Sigmoid colon (tissue), 7 donors: Measurements from ENCODE around the gene KCND3. TPM values are rescaled to one million over a fixed set of nuclear protein-coding genes. Genes with fewer than 3 reads are reported as not detected.

Experiments
- DNase-seq: peaks from one replicate; pipeline ENCODE4 v3.0.0-alpha.2; 2019
- H3K27ac ChIP-seq, 4 donors: fragments of 200-600 bp; sonication (generic); one replicate each; pipeline ENCODE4 v1.5.1; 2016 to 2019; ENCODE audit warnings: mild to moderate bottlenecking in 1 of 4
- H3K27me3 ChIP-seq, 3 donors: fragments of 200-600 bp; sonication (generic); one replicate each; pipeline ENCODE4 v1.5.1; 2019; ENCODE audit warnings: mild to moderate bottlenecking in 1 of 3
- H3K36me3 ChIP-seq, 4 donors: fragments of 200-600 bp; sonication (generic); one replicate each; pipeline ENCODE4 v1.5.1; 2016 to 2019
- H3K4me1 ChIP-seq, 4 donors: fragments of 200-600 bp; sonication (generic); one replicate each; pipeline ENCODE4 v1.5.1; 2017 to 2019
- H3K4me3 ChIP-seq, 4 donors: fragments of 200-600 bp; sonication (generic); one replicate each; pipeline ENCODE4 v1.5.1; 2017 to 2019; ENCODE audit warnings: mild to moderate bottlenecking in 2 of 4, moderate library complexity in 1 of 4
- H3K9me3 ChIP-seq, 4 donors: fragments of 200-600 bp in 3 of 4; sonication (generic) in 3 of 4; one replicate each; pipeline versions ENCODE4 v1.5.1 to v1.6.1; 2013 to 2019
- CTCF ChIP-seq, 4 experiments: fragments of 450-650 bp in 3 of 4; fragments of 200-600 bp in 1 of 4; IDR thresholded peaks; one replicate each; pipeline ENCODE4 v1.5.1; 2016 to 2019; ENCODE audit warnings: antibody characterized with exemption in 4 of 4, mild to moderate bottlenecking in 3 of 4, moderate library complexity in 2 of 4
- EP300 ChIP-seq, 4 donors: sonication (generic); formaldehyde crosslinking; IDR thresholded peaks; one replicate each; pipeline ENCODE4 v1.6.1; 2017; ENCODE audit warnings: antibody characterized with exemption in 4 of 4
- POLR2A ChIP-seq, 2 donors: fragments of 450-650 bp; IDR thresholded peaks; one replicate each; pipeline ENCODE4 v1.6.1; 2016; ENCODE audit warnings: antibody characterized with exemption in 2 of 2, mild to moderate bottlenecking in 2 of 2, moderate library complexity in 2 of 2
- POLR2AphosphoS5 ChIP-seq, 4 donors: sonication (generic); formaldehyde crosslinking; IDR thresholded peaks; one replicate each; pipeline ENCODE4 v1.6.1; 2017; ENCODE audit warnings: antibody characterized with exemption in 4 of 4
- WGBS, 2 donors: extraction: QIAGEN DNeasy Blood & Tissue Kit; methylation state at CpG; one replicate each; pipeline ENCODE4 v1.1.7; 2013; 5-methylcytosine and 5-hydroxymethylcytosine counted together
- intact Hi-C: fragments of 100-400 bp; cut with DNase I; formaldehyde crosslinking; loops from one replicate; pipeline ENCODE4 v1.15.1; 2023
- polyA plus RNA-seq, 3 donors: library from polyadenylated mRNA; stranded (reverse); fragments of 200-250 nt; gene quantifications; one replicate each; pipeline ENCODE4 v1.2.3, GENCODE V29; 2013
- total RNA-seq, 4 donors: library from RNA; depleted of rRNA; stranded (reverse); fragments of >200 nt; gene quantifications; one replicate each; pipeline ENCODE4 v1.1.0, GENCODE V29; 2016
- donor health status: healthy with polysubstance abuse.
- donor health status: Bipolar disorder and iron deficiency.
- donor health status: healthy.

Gene KCND3
- total and polyA plus RNA-seq, 7 donors, result 0.23 to 18.3 (median 5.9) TPM

- no peaks in the 10 kb centered on the region for H3K9me3 ChIP-seq
- no peaks in the 10 kb centered on the region for H3K27me3 ChIP-seq
- TF ChIP-seq CTCF (IDR thresholded peaks at IDR 0.05) (no peak), EP300 (IDR thresholded peaks at IDR 0.05) (no peak), POLR2AphosphoS5 (IDR thresholded peaks at IDR 0.05) (no peak), POLR2A (IDR thresholded peaks at IDR 0.05) (no peak)
- H3K4me3 ChIP-seq, result no peak overlapping the region
- 67 to 75% methylated on average over 6 of the region's 6 CpGs for WGBS, 2 donors
- no peaks in the 10 kb centered on the region for H3K4me1 ChIP-seq
- intact Hi-C loops, result no loop called here
- no peaks in the 10 kb centered on the region for H3K36me3 ChIP-seq
- H3K27ac ChIP-seq, result no peak overlapping the region
- no peak for DNase-seq
These were observed 127.9 kb downstream of the KCND3 start for GRCh38 chr1:111861523-111861922.

GRCh38 chr1:111857194-111857651, 132.2 kb downstream of the KCND3 start:
- no peaks in the 10 kb centered on the region for H3K9me3 ChIP-seq
- no peak overlapping the region for H3K4me3 ChIP-seq
- WGBS, 2 donors, result 79 to 81% methylated on average over 13 of the region's 13 CpGs
- no peaks in the 10 kb centered on the region for H3K27me3 ChIP-seq
- TF ChIP-seq CTCF (IDR thresholded peaks at IDR 0.05), result no peak
- no peak for TF ChIP-seq EP300 (IDR thresholded peaks at IDR 0.05)
- intact Hi-C loops, result no loop called here
- H3K4me1 ChIP-seq, result no peaks in the 10 kb centered on the region
- H3K27ac ChIP-seq, result no peak overlapping the region
- no peaks in the 10 kb centered on the region for H3K36me3 ChIP-seq
- DNase-seq, result no peak

GRCh38 chr1:111856411-111857185, 132.9 kb downstream of the KCND3 start:
- no peak for DNase-seq
- H3K27me3 ChIP-seq, result no peaks in the 10 kb centered on the region
- no peak overlapping the region for H3K4me3 ChIP-seq
- no peak overlapping the region for H3K27ac ChIP-seq
- WGBS, 2 donors, result 46 to 62% methylated on average over 13 of the region's 13 CpGs
- TF ChIP-seq POLR2A (IDR thresholded peaks at IDR 0.05) (no peak), CTCF (IDR thresholded peaks at IDR 0.05) (no peak), EP300 (IDR thresholded peaks at IDR 0.05) (no peak), POLR2AphosphoS5 (IDR thresholded peaks at IDR 0.05) (no peak)
- no peaks in the 10 kb centered on the region for H3K9me3 ChIP-seq
- intact Hi-C loops, result no loop called here
- no peaks in the 10 kb centered on the region for H3K36me3 ChIP-seq
- no peaks in the 10 kb centered on the region for H3K4me1 ChIP-seq

GRCh38 chr1:111855260-111855659, 134.2 kb downstream of the KCND3 start:
- intact Hi-C loops, result no loop called here
- no peaks in the 10 kb centered on the region for H3K36me3 ChIP-seq
- 74 to 83% methylated on average over 4 of the region's 4 CpGs for WGBS, 2 donors
- no peaks in the 10 kb centered on the region for H3K9me3 ChIP-seq
- no peaks in the 10 kb centered on the region for H3K27me3 ChIP-seq
- DNase-seq, result no peak
- H3K4me3 ChIP-seq, result no peak overlapping the region
- no peak overlapping the region for H3K27ac ChIP-seq
- TF ChIP-seq POLR2AphosphoS5 (IDR thresholded peaks at IDR 0.05) (no peak), CTCF (IDR thresholded peaks at IDR 0.05) (no peak), EP300 (IDR thresholded peaks at IDR 0.05) (no peak), POLR2A (IDR thresholded peaks at IDR 0.05) (no peak)
- no peaks in the 10 kb centered on the region for H3K4me1 ChIP-seq
